Ascending aorta (tissue), 2 donors: ENCODE results near the gene CHMP5. TPM values are rescaled to one million over a fixed set of nuclear protein-coding genes. Genes with fewer than 3 reads are reported as not detected.

Experiments used
- DNase-seq, 2 donors: peaks; one replicate each; pipeline ENCODE4 v3.0.0-alpha.2; 2019; ENCODE audit warnings: low spot score in 2 of 2
- H3K27ac ChIP-seq, 2 donors: fragments of 200-600 bp; sonication (generic); one replicate each; pipeline ENCODE4 v1.5.1; 2016 to 2017; ENCODE audit warnings: mild to moderate bottlenecking in 1 of 2
- H3K27me3 ChIP-seq: fragments of 200-600 bp; sonication (generic); one replicate; pipeline ENCODE4 v1.5.1; 2017
- H3K36me3 ChIP-seq, 2 donors: fragments of 200-600 bp; sonication (generic); one replicate each; pipeline ENCODE4 v1.5.1; 2016
- H3K4me1 ChIP-seq, 2 donors: fragments of 200-600 bp; sonication (generic); one replicate each; pipeline ENCODE4 v1.5.1; 2016 to 2017; ENCODE audit warnings: mild to moderate bottlenecking in 1 of 2
- H3K4me3 ChIP-seq, 2 donors: fragments of 200-600 bp; sonication (generic); one replicate each; pipeline ENCODE4 v1.5.1; 2016 to 2017; ENCODE audit warnings: mild to moderate bottlenecking in 1 of 2
- H3K9me3 ChIP-seq, 2 donors: fragments of 200-600 bp; sonication (generic); one replicate each; pipeline ENCODE4 v1.5.1; 2016
- intact Hi-C: fragments of 100-400 bp; cut with DNase I; formaldehyde crosslinking; loops from one replicate; pipeline ENCODE4 v1.15.1; 2023
- total RNA-seq: library from RNA; depleted of rRNA; stranded (reverse); fragments of >200 nt; gene quantifications from one replicate; pipeline ENCODE4 v1.1.0, GENCODE V29; 2016
- TF ChIP-seq, protein P1 (sequence below), 3 experiments: fragments of 200-600 bp in 2 of 3; fragments of 450-650 bp in 1 of 3; sonication (generic) in 2 of 3; IDR thresholded peaks; one replicate each; pipeline ENCODE4 v1.5.1; 2016 to 2019; ENCODE audit warnings: antibody characterized with exemption in 3 of 3, mild to moderate bottlenecking in 1 of 3, moderate library complexity in 1 of 3

Gene CHMP5
- total RNA-seq, 1 donor from 2014 or later = 47.5 TPM

DNA sequence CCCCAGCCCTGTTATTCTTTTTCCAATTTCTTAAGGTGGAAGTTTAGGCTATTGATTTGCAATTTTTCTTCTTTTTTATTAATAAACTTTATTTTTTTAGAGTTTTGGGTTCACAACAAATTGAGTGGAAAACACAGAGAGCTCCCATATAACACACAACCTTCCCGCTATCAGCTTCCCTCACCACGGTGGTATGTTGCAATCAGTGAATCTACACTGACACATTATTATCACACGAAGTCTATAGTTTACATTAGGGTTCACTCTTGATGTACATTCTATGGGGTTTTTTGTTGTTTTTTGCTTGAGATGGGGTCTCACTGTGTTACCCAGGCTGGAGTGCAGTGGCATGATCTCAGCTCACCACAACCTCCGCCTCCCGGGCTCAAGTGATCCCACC is 20.7 kb downstream of the CHMP5 start:
- no peak for DNase-seq
- H3K4me3 ChIP-seq = no peak overlapping the region
- TF ChIP-seq, protein P1, sequence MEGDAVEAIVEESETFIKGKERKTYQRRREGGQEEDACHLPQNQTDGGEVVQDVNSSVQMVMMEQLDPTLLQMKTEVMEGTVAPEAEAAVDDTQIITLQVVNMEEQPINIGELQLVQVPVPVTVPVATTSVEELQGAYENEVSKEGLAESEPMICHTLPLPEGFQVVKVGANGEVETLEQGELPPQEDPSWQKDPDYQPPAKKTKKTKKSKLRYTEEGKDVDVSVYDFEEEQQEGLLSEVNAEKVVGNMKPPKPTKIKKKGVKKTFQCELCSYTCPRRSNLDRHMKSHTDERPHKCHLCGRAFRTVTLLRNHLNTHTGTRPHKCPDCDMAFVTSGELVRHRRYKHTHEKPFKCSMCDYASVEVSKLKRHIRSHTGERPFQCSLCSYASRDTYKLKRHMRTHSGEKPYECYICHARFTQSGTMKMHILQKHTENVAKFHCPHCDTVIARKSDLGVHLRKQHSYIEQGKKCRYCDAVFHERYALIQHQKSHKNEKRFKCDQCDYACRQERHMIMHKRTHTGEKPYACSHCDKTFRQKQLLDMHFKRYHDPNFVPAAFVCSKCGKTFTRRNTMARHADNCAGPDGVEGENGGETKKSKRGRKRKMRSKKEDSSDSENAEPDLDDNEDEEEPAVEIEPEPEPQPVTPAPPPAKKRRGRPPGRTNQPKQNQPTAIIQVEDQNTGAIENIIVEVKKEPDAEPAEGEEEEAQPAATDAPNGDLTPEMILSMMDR (IDR thresholded peaks at IDR 0.05) = no peak
- no peaks in the 10 kb centered on the region for H3K9me3 ChIP-seq
- no peak overlapping the region for H3K27ac ChIP-seq
- H3K36me3 ChIP-seq = peaks cover 14 to 37% of the 10 kb centered on the region in 2 donors
- intact Hi-C loops = no loop called here
- no peaks in the 10 kb centered on the region for H3K27me3 ChIP-seq
- peaks cover 2 to 8% of the 10 kb centered on the region in 2 donors for H3K4me1 ChIP-seq

DNA sequence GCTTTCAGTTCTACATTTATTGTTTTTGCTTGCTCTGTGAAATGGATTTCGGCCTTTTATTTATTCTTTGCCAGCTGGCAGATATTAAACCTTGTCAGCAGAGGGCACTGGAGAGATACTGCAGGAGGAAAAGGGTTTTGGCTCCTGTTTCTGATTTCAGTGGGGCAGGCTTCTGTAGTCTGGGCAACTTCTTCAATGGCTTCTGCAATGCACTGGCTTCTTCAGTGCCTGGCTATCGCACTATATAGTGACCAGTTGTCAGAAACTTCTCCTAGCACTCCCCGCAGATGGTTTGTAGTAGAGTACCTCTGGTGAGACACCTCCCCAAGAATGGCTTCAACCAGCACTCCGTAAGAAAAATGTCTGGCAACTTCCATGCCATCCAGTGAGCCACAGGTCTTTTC is 22.2 kb downstream of the CHMP5 start:
- Histone ChIP-seq H3K9me3 (no peaks in the 10 kb centered on the region), H3K27me3 (no peaks in the 10 kb centered on the region), H3K36me3 (peaks cover under 1 to 22% of the 10 kb centered on the region in 2 donors), H3K27ac (peak overlapping the region in 1 of 2 donors; percentile 36), H3K4me3 (no peak overlapping the region), H3K4me1 (peaks cover 5 to 19% of the 10 kb centered on the region in 2 donors)
- intact Hi-C loops = no loop called here
- DNase-seq = no peak
- TF ChIP-seq, protein P1 (IDR thresholded peaks at IDR 0.05) = peak; percentile 51 to 61 (median 58)

DNA sequence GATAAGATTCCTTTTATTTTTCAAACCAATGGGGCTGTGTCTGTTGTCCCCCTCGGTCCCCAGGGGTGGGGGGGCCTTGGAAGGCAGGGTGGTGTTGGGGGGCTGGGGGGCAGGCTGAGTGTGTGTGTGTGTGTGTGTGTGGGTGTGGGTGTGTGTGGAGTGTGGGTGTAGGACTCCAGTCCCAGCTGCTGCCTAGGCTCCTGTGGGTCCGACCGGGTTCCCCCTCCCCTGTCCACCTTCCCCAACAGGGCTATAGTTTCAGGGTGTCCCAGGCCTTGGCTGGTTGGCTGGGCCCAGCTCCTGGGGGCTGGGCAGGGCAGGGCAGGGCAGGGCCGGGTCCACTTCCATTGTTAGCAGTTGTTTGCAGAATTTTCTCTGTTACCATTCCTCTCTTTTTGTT is 23.4 kb downstream of the CHMP5 start:
- TF ChIP-seq, protein P1 (IDR thresholded peaks at IDR 0.05) = no peak
- Histone ChIP-seq H3K27me3 (no peaks in the 10 kb centered on the region), H3K4me3 (no peak overlapping the region), H3K36me3 (peaks cover 0 to 14% of the 10 kb centered on the region in 2 donors), H3K9me3 (no peaks in the 10 kb centered on the region), H3K4me1 (peaks cover 5 to 23% of the 10 kb centered on the region in 2 donors), H3K27ac (peak overlapping the region; percentile 99)
- intact Hi-C loops = no loop called here
- no peak for DNase-seq

DNA sequence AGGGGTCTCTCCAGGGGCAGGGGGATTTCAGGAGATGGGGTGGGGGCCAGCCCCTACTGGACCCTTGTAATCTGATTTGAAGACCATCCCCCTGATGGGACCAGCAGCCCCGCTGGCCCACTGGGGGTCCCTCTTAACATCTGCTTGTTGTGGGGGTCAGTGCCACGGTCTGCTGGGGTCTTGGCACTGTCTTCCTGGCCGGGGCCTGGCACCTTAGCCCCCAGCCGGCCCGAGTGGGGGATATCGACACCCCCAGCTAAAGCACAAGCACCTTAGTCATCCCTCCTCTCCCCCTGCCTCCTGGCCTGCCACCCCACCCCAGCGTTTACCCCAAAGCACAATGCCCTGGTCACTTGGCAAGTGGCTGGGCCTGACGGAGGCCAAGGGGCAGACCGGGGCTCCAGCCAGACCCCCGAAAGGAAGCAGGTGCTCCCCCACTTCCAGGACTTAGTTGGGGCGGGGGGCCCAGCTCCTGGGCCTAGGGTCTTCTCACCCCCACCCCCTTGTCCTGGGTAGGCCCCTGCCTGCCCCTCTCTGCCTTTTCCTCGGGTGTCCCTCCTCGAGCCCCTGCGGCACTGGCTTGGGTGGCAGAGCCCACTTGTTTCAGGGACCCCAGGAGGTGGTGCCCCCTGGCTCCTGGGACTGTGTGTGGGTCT is 24.1 kb downstream of the CHMP5 start:
- intact Hi-C loops = no loop called here
- TF ChIP-seq, protein P1 (IDR thresholded peaks at IDR 0.05) = no peak
- H3K4me3 ChIP-seq = peak overlapping the region; percentile 83 to 95
- H3K27me3 ChIP-seq = no peaks in the 10 kb centered on the region
- H3K27ac ChIP-seq = peak overlapping the region; percentile 99
- no peak for DNase-seq
- peaks cover 0 to 7% of the 10 kb centered on the region in 2 donors for H3K36me3 ChIP-seq
- H3K4me1 ChIP-seq = peaks cover 5 to 23% of the 10 kb centered on the region in 2 donors
- H3K9me3 ChIP-seq = no peaks in the 10 kb centered on the region

DNA sequence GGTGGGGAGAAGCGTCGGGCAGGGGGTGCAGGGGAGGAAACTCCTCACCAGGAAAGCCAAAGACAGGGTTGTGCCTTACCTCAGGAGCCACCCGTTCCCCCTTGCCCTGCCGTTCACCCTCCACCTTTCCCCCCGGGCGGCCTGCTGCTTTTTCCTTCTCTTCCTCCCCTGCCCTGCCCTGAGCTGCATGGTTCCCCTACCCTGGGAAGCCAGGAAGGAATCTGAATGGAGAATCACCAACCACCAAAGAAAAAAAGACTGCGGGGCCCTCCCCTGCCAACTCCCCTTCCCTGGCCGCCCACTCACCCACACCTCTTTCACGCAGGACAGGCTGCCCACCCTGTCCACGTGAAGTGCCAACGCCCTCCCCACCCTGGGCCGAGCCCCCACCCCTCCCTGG is 24.6 kb downstream of the CHMP5 start:
- Histone ChIP-seq H3K27me3 (no peaks in the 10 kb centered on the region), H3K27ac (peak overlapping the region; percentile 99), H3K4me3 (peak overlapping the region; percentile 83 to 95), H3K9me3 (no peaks in the 10 kb centered on the region), H3K36me3 (peaks cover 0 to 9% of the 10 kb centered on the region in 2 donors), H3K4me1 (peaks cover 5 to 23% of the 10 kb centered on the region in 2 donors)
- TF ChIP-seq, protein P1 (IDR thresholded peaks at IDR 0.05) = no peak
- intact Hi-C loops = no loop called here
- DNase-seq = no peak
